ENCODE data around the gene COMMD3. TPM values are rescaled to one million over a fixed set of nuclear protein-coding genes. Genes with fewer than 3 reads are reported as not detected.

Gene COMMD3
- total RNA-seq, 1 experiment from 2014 or later, result 43.5 TPM

- DNase-seq, result peak; percentile 34 to 79
- ChIA-PET CTCF (no interaction called here), POLR2A (ENCODE audit: unreplicated experiment) (interaction anchor here (0.6 kb wide), 1 partner anchor 15 kb away, joined by 7 read pairs; no protein-coding TSS in a partner anchor)
- Histone ChIP-seq H3K9me3 (ENCODE audit: insufficient read depth, low read depth) (no peaks in the 10 kb centered on the region), H3K9me2 (ENCODE audit: insufficient read depth) (no peaks in the 10 kb centered on the region), H3K4me2 (peak overlapping the region; percentile 90), H3K27ac (peak overlapping the region; percentile 29; the same call in 1 of the 2 replicates), H3F3A (ENCODE audit: insufficient read depth, low read depth) (0 out of 2 replicates have a peak, but pooled peaks cover 3% of the 10 kb centered on the region), H4K20me1 (ENCODE audit: insufficient read depth) (peaks cover 9% of the 10 kb centered on the region), H2AFZ (peak overlapping the region; percentile 86), H3K27me3 (ENCODE audit: insufficient read depth, low read depth) (peaks cover 16% of the 10 kb centered on the region), H3K79me2 (ENCODE audit: low read depth) (peaks cover 40% of the 10 kb centered on the region), H3K4me3 (peak overlapping the region; percentile 79), H3K4me1 (replicated peaks; ENCODE audit: insufficient read depth) (peaks cover 27% of the 10 kb centered on the region), H3K36me3 (ENCODE audit: low read depth) (peaks cover 9% of the 10 kb centered on the region; the same call in 1 of the 2 replicates)
- TF ChIP-seq CTCF (conservative IDR thresholded peaks at IDR 0.05) (no peak), EZH2 (IDR thresholded peaks at IDR 0.05; ENCODE audit: low read depth) (no peak)
- intact Hi-C loops (cut with micrococcal nuclease; ENCODE audit: unreplicated experiment), result loop anchor here (10.0 kb wide), 2 partner anchors 389 to 739 kb away; partner anchors contain the start of gene PIP4K2A
- BruUV-seq (replicated peaks), result no TSS peak
Observed at GRCh38 chr10:22325272-22326144, 9.3 kb downstream of the COMMD3 start.

- no peaks in the 10 kb centered on the region for H3K9me2 ChIP-seq (ENCODE audit: insufficient read depth)
- H3K27ac ChIP-seq, result peak overlapping the region; percentile 29; the same call in 1 of the 2 replicates
- peaks cover 9% of the 10 kb centered on the region; the same call in 1 of the 2 replicates for H3K36me3 ChIP-seq (ENCODE audit: low read depth)
- peaks cover 16% of the 10 kb centered on the region for H3K27me3 ChIP-seq (ENCODE audit: insufficient read depth, low read depth)
- intact Hi-C loops (cut with micrococcal nuclease; ENCODE audit: unreplicated experiment), result loop anchor here (10.0 kb wide), 2 partner anchors 389 to 739 kb away; partner anchors contain the start of gene PIP4K2A
- H3K4me1 ChIP-seq (replicated peaks; ENCODE audit: insufficient read depth), result peaks cover 27% of the 10 kb centered on the region
- CTCF ChIA-PET, result interaction anchor here (0.7 kb wide), 1 partner anchor 248 kb away, joined by 5 read pairs; no protein-coding TSS in a partner anchor
- H3F3A ChIP-seq (ENCODE audit: insufficient read depth, low read depth), result 0 out of 2 replicates have a peak, but pooled peaks cover 3% of the 10 kb centered on the region
- BruUV-seq (replicated peaks), result TSS peak; percentile 3
- peak overlapping the region; percentile 88 for H3K4me2 ChIP-seq
- POLR2A ChIA-PET (ENCODE audit: unreplicated experiment), result interaction anchor here (0.6 kb wide), 1 partner anchor 14 kb away, joined by 7 read pairs; no protein-coding TSS in a partner anchor
- peak overlapping the region; percentile 86 for H2AFZ ChIP-seq
- H3K79me2 ChIP-seq (ENCODE audit: low read depth), result peaks cover 40% of the 10 kb centered on the region
- H3K4me3 ChIP-seq, result peak overlapping the region; percentile 74
- no peaks in the 10 kb centered on the region for H3K9me3 ChIP-seq (ENCODE audit: insufficient read depth, low read depth)
- H4K20me1 ChIP-seq (ENCODE audit: insufficient read depth), result peaks cover 9% of the 10 kb centered on the region
- no peak for DNase-seq
- TF ChIP-seq EZH2 (IDR thresholded peaks at IDR 0.05; ENCODE audit: low read depth) (no peak), CTCF (conservative IDR thresholded peaks at IDR 0.05) (no peak)
Observed at GRCh38 chr10:22326145-22326702, 10.0 kb downstream of the COMMD3 start.

- peaks cover 7% of the 10 kb centered on the region; the same call in 1 of the 2 replicates for H3F3A ChIP-seq (ENCODE audit: insufficient read depth, low read depth)
- no peaks in the 10 kb centered on the region for H3K9me2 ChIP-seq (ENCODE audit: insufficient read depth)
- CTCF ChIA-PET, result no interaction called here
- peaks cover 16% of the 10 kb centered on the region for H3K4me1 ChIP-seq (replicated peaks; ENCODE audit: insufficient read depth)
- H3K27me3 ChIP-seq (ENCODE audit: insufficient read depth, low read depth), result no peaks in the 10 kb centered on the region
- H3K4me3 ChIP-seq, result no peak overlapping the region
- H3K79me2 ChIP-seq (ENCODE audit: low read depth), result peaks cover 21% of the 10 kb centered on the region
- no peaks in the 10 kb centered on the region for H3K9me3 ChIP-seq (ENCODE audit: insufficient read depth, low read depth)
- peaks cover 9% of the 10 kb centered on the region; the same call in 1 of the 2 replicates for H3K36me3 ChIP-seq (ENCODE audit: low read depth)
- intact Hi-C loops (cut with micrococcal nuclease; ENCODE audit: unreplicated experiment), result loop anchor here (10.0 kb wide), 2 partner anchors 386 to 736 kb away; partner anchors contain the start of gene PIP4K2A
- BruUV-seq (replicated peaks), result no TSS peak
- H3K27ac ChIP-seq, result no peak overlapping the region
- TF ChIP-seq CTCF (conservative IDR thresholded peaks at IDR 0.05), result no peak
- TF ChIP-seq EZH2 (IDR thresholded peaks at IDR 0.05; ENCODE audit: low read depth), result no peak
- POLR2A ChIA-PET (ENCODE audit: unreplicated experiment), result no interaction called here
- H3K4me2 ChIP-seq, result no peak overlapping the region
- H2AFZ ChIP-seq, result no peak overlapping the region
- H4K20me1 ChIP-seq (ENCODE audit: insufficient read depth), result 0 out of 2 replicates have a peak, but pooled peaks cover 3% of the 10 kb centered on the region
- DNase-seq, result no peak
Observed at GRCh38 chr10:22329150-22329549, 13.0 kb downstream of the COMMD3 start.

All from PC-9 (cell line).